Subcutaneous abdominal adipose tissue (tissue), 5 donors: ENCODE results near the gene ZNF675.
"Not testable (repeated sequence)": the region's sequence is repeated elsewhere in the genome, so short reads cannot be mapped to it uniquely, and the experiment has no call there.

Source experiments
- H3K27ac ChIP-seq: one replicate; pipeline ENCODE4 v1.7.0; 2013; ENCODE audit warnings: low read depth, mild to moderate bottlenecking, inconsistent platforms, low read length, moderate library complexity
- H3K27me3 ChIP-seq, 5 donors: one replicate each; pipeline ENCODE4 v1.7.0; 2013; ENCODE audit warnings: low read length in 5 of 5, inconsistent platforms in 1 of 5; ENCODE audit not compliant: control insufficient read depth in 5 of 5, insufficient read depth in 4 of 5
- H3K36me3 ChIP-seq, 5 donors: one replicate each; pipeline ENCODE4 v1.7.0; 2013; ENCODE audit warnings: low read length in 5 of 5; ENCODE audit not compliant: control insufficient read depth in 5 of 5, insufficient read depth in 5 of 5
- H3K4me1 ChIP-seq, 5 donors: one replicate each; pipeline ENCODE4 v1.7.0; 2013; ENCODE audit warnings: low read length in 5 of 5, mild to moderate bottlenecking in 3 of 5, moderate library complexity in 1 of 5; ENCODE audit not compliant: control insufficient read depth in 5 of 5, insufficient read depth in 5 of 5
- H3K4me3 ChIP-seq, 5 donors: one replicate each; pipeline ENCODE4 v1.7.0; 2013; ENCODE audit warnings: low read length in 5 of 5, low read depth in 1 of 5
- H3K9ac ChIP-seq, 5 donors: one replicate each; pipeline ENCODE4 v1.7.0; 2013; ENCODE audit warnings: low read length in 5 of 5, mild to moderate bottlenecking in 4 of 5, moderate library complexity in 3 of 5
- H3K9me3 ChIP-seq, 5 donors: one replicate each; pipeline ENCODE4 v1.7.0; 2013; ENCODE audit warnings: low read length in 5 of 5; ENCODE audit not compliant: control insufficient read depth in 5 of 5
- donor health status: healthy.
- donor health status: healthy.
- donor health status: healthy.
- donor health status: healthy.
- donor health status: healthy.

ZNF675 gene

DNA sequence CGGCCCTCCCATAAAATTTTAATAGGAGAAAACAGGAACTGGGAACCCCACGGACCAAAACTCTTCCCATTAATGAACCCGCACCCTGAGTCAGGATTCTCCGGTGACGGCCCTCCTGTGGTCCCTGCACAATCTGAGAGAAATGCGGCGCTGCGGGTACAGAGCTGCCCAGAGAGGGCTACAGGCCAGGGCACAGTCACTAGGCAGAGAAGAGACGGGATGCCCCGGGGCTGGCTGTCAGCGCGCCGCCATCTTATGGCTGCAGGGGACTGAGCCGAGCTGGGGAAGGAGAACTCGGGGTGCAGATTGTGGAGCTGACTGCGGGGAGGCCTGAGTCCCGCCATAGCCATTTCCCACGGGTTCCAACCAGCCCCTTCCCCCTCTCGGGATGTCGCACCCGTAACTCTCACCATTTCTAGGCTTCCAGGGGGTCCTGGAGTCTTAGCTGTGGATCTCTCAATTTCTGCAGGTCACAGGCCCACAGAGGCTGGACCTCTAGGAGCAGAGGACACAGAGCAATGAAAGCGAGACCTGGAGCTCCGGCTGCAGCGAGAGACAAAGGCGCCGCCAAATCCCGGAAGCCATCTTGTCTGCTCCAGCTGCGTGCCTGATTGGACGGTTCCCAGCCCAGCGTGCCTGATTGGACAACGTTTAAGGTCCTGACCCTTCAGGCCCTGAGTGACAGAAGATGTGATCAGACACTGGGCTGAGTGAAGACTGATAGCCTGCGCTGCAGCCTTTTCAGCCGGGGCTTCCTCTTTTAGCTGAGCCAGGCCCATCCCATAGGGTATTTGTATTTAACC is at the start of gene ZNF675:
ZNF675 (minus strand) TSS at position 592 of the 803 bp plus-strand sequence; CDS start at position 413, 179 bp downstream.
- peak within 1 kb of the TSS; percentile 86 to 96 (median 93) for H3K4me3 ChIP-seq
- H3K27ac ChIP-seq = peak within 1 kb of the TSS; percentile 62
- peak within 1 kb of the TSS; percentile 68 to 93 (median 75) for H3K9ac ChIP-seq
- H3K36me3 ChIP-seq = no peaks in the 10 kb centered on the region
- H3K9me3 ChIP-seq = no peaks in the 10 kb centered on the region
- peaks cover 0 to 10% (median 4%) of the 10 kb centered on the region in 5 donors for H3K4me1 ChIP-seq
- H3K27me3 ChIP-seq = no peaks in the 10 kb centered on the region

DNA sequence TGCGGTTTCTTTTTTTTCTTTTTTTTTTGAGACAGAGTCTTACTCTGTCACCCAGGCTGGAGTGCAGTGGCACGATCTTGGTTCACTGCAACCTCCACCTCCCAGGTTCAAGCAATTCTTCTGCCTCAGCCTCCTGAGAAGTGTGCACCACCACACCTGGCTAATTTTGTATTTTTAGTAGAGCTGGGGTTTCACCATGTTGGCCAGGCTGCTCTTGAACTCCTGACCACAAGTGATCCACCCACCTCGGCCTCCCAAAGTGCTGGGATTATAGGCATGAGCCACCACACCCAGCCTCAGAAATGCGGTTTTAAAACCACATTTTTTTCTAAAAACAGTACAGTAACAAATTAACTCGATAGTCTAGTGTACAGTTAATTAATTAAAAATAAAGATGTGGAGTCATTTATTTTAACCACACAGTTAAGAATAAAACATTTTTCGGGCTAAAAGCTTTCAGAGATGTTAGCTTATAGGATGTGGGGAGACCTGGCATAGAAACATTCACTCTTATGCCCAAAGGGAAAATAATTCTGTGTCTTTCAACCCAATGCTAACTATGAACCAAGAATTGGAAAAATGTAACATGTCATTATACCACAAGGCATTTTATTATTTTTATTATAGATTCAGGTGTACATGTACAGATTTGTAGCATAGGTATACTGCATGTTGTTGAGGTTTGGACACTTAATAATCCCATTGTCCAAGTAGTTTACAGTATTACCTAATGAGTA is 43.9 kb upstream of the ZNF675 start:
- H3K4me1 ChIP-seq, H3K4me3 ChIP-seq, H3K27ac ChIP-seq, H3K9ac ChIP-seq, H3K9me3 ChIP-seq, H3K27me3 ChIP-seq, H3K36me3 ChIP-seq: not testable (repeated sequence)

DNA sequence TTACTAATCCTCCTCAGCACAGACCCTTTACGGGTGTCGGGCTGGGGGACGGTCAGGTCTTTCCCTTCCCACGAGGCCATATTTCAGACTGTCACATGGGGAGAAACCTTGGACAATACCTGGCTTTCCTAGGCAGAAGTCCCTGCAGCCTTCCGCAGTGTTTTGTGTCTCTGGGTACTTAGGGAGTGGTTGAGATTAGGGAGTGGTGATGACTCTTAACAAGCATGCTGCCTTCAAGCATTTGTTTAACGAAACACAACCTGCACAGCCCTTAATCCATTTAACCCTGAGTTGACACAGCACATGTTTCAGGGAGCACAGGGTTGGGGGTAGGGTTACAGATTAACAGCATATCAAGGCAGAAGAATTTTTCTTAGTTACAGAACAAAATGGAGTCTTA is 37.1 kb upstream of the ZNF675 start:
- not testable (repeated sequence) for H3K9ac ChIP-seq, H3K4me3 ChIP-seq, H3K4me1 ChIP-seq, H3K27me3 ChIP-seq, H3K27ac ChIP-seq, H3K36me3 ChIP-seq, H3K9me3 ChIP-seq

DNA sequence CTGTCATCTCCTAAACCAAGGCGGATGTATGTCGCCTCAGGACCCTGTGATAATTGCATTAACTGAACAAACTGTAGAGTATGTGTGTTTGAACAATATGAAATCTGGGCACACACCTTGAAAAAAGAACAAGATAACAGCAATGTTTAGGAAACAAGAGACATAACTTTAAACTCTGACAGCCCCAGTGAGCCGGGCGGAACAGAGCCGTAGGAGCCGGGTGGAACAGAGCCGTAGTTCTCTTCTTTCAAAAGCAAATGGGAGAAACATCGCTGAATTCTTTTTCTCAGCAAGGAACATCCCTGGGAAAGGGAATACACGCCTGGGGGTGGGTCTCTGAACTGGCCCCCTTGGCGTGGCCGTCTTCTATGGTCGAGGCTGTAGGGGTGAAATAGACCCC is 31.8 kb upstream of the ZNF675 start:
- H3K27ac ChIP-seq = no peak overlapping the region
- H3K9me3 ChIP-seq = peaks cover 0 to 3% (median 0%) of the 10 kb centered on the region in 5 donors
- no peaks in the 10 kb centered on the region for H3K36me3 ChIP-seq
- H3K27me3 ChIP-seq = no peaks in the 10 kb centered on the region
- no peak overlapping the region for H3K4me3 ChIP-seq
- no peaks in the 10 kb centered on the region for H3K4me1 ChIP-seq
- no peak overlapping the region for H3K9ac ChIP-seq

DNA sequence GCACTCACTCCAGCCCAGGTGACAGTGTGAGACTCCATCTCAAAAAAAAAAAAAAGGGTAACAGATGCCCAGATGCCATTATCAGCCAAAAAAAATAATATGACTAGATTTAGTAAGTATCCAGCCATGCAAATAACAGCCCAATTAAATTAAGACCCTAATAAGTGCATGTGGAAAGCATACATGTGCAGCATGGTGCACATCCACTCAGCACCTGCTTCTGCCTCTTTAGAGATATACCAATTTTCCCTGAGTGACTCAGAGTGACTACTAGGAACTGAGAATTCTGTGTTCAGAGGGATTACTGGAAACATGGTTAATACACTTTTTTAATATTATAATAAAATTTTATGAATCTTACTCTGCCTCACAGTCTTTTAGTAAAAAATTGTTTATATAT is 29.8 kb upstream of the ZNF675 start:
- Histone ChIP-seq H3K27ac (no peak overlapping the region), H3K36me3 (no peaks in the 10 kb centered on the region), H3K4me3 (no peak overlapping the region), H3K9me3 (peaks cover 0 to 2% (median 0%) of the 10 kb centered on the region in 5 donors), H3K9ac (no peak overlapping the region), H3K27me3 (no peaks in the 10 kb centered on the region), H3K4me1 (no peaks in the 10 kb centered on the region)

DNA sequence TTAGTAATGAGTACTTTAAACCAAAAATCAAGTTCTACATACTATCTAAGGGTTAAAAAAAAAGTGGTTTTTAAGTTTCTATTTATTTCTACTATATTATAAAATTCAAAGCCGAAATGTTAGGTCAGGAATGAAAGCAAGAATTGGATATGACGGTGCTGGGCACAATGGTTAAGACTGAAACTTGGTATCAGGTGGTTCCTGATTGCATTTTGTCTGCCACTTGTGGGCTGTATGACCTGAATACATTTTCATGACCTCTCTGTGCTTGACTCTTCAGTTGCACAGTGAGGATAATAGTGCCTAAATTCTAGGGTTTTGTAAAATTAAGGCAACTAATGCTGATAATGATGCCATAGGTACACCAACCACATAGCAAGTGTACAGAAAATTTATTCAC is 22.3 kb upstream of the ZNF675 start:
- H3K27ac ChIP-seq = no peak overlapping the region
- H3K9me3 ChIP-seq = peaks cover 0 to 4% (median 0%) of the 10 kb centered on the region in 5 donors
- no peak overlapping the region for H3K4me3 ChIP-seq
- no peaks in the 10 kb centered on the region for H3K27me3 ChIP-seq
- no peak overlapping the region for H3K9ac ChIP-seq
- H3K36me3 ChIP-seq = no peaks in the 10 kb centered on the region
- no peaks in the 10 kb centered on the region for H3K4me1 ChIP-seq

DNA sequence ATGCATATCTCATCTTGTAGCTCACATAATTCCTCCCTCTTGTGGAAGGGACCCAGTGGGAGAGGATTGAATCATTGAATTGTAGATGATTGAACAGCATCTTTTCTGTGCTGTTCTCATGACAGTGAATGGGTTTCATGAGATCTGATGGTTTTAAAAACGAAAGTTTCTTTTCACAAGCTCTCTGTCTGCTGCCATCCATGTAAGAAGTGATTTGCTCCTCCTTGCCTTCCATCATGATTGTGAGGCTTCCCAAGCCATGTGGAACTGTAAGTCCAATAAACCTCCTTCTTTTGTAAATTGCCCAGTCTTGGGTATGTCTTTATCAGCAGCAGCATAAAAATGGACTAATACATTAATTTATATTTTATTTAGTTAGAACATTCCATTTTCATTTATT is 19.6 kb upstream of the ZNF675 start:
- Histone ChIP-seq H3K9ac (no peak overlapping the region), H3K27ac (no peak overlapping the region)

DNA sequence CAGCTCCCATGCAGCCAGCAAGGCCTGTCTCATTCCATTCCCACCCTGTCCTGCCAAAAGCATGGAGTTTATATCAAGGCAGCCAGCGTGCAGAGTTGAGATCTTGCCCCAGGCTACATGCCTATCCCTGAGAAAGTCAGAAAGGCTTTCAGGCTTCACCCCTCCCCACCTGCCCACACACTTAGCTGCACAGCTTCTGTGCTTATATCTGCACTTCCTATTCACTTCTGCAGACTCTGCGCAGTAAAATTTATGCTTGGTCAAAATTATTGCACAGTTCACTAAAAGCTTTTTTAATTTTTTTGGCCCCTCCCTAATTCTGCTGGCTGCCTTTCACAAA is 12.5 kb upstream of the ZNF675 start:
- H3K27me3 ChIP-seq = peaks cover 0 to 2% (median 0%) of the 10 kb centered on the region in 5 donors
- H3K9ac ChIP-seq = no peak overlapping the region
- no peak overlapping the region for H3K4me3 ChIP-seq
- H3K9me3 ChIP-seq = peaks cover 0 to 6% (median 0%) of the 10 kb centered on the region in 5 donors
- H3K4me1 ChIP-seq = no peaks in the 10 kb centered on the region
- no peak overlapping the region for H3K27ac ChIP-seq
- H3K36me3 ChIP-seq = no peaks in the 10 kb centered on the region

More for the DNA sequence above, 19.6 kb upstream of the ZNF675 start:
- H3K36me3 ChIP-seq = no peaks in the 10 kb centered on the region
- H3K9me3 ChIP-seq = peaks cover 0 to 4% (median 0%) of the 10 kb centered on the region in 5 donors
- H3K27me3 ChIP-seq = peaks cover 0 to 2% (median 0%) of the 10 kb centered on the region in 5 donors
- H3K4me1 ChIP-seq = no peaks in the 10 kb centered on the region
- H3K4me3 ChIP-seq = no peak overlapping the region

DNA sequence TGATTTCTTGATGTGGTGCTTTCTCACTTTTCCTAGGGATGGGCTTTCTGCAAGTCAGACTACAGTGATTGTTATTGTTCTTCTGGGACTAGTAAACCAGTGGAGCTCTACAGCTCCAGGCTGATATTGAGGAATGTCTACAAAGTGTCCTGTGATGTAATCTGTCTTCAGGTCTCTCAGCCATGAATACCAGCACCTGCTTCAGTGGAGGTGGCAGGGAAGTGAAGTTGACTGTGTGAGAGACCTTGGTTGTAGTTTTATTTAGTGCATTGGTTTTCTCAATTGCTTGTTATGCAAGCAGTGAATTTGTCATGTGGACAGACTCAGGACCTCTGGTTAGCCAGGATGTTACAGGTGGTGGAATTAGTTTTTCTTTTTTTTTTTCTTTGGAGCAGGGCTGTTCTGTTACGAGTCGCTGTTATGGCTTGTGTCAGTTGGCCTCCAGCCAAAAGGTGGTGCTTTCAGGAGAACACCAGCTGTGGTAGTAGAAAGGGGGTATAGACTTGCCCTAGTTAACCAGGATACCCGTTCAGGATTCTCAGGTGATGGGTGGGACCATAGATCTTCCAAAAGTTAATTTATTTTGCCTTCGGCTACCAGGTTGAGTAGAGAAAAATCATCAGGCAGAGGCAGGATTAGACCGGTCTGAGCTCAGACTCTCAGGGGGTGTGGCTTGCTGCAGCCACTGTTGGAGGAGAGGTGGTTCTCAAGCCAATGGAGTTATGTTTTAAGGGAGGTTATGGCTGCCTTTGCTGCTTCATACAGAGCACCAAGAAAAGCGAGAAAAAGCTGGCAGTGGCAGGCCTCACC is 11.9 kb upstream of the ZNF675 start:
- Histone ChIP-seq H3K4me1 (no peaks in the 10 kb centered on the region), H3K9ac (no peak overlapping the region), H3K9me3 (peaks cover 0 to 6% (median 0%) of the 10 kb centered on the region in 5 donors), H3K36me3 (no peaks in the 10 kb centered on the region), H3K27ac (no peak overlapping the region), H3K4me3 (no peak overlapping the region), H3K27me3 (peaks cover 0 to 2% (median 0%) of the 10 kb centered on the region in 5 donors)

DNA sequence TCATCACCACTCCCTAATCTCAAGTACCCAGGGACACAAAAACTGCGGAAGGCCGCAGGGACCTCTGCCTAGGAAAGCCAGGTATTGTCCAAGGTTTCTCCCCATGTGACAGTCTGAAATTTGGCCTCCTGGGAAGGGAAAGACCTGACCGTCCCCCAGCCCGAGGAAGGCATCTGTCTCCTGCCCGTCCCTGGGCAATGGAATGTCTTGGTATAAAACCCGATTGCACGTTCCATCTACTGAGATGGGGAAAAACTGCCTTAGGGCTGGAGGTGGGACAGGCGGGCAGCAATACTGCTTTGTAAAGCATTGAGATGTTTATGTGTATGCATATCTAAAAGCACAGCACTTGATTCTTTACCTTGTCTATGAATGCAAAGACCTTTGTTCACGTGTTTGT is 5.9 kb upstream of the ZNF675 start:
- not testable (repeated sequence) for H3K4me1 ChIP-seq, H3K36me3 ChIP-seq, H3K4me3 ChIP-seq, H3K9ac ChIP-seq, H3K27ac ChIP-seq, H3K27me3 ChIP-seq, H3K9me3 ChIP-seq
